Activated CD8-positive, alpha-beta memory T cell treated with anti-CD3 and anti-CD28 coated beads, Interleukin-2, amount 50 U/mL, for 1 hour (primary cell): ENCODE data around the gene WWOX.

Experiments
- DNase-seq: peaks from one replicate; pipeline ENCODE4 v3.0.0-alpha.2; 2020; ENCODE audit errors: extremely low read depth

Gene WWOX

GRCh38 chr16:78297066-78297666 lies 197.7 kb downstream of the WWOX start:
- no peak for DNase-seq

- DNase-seq = no peak
Observed at GRCh38 chr16:78298986-78299385, 199.5 kb downstream of the WWOX start.

GRCh38 chr16:78300469-78300868 lies 201.0 kb downstream of the WWOX start:
- no peak for DNase-seq

- DNase-seq = no peak
Observed at GRCh38 chr16:78303946-78304345, 204.5 kb downstream of the WWOX start.

GRCh38 chr16:78306361-78306760 lies 206.9 kb downstream of the WWOX start:
- no peak for DNase-seq

GRCh38 chr16:78307824-78308528 lies 208.5 kb downstream of the WWOX start:
- DNase-seq = no peak

GRCh38 chr16:78309763-78310162 lies 210.3 kb downstream of the WWOX start:
- DNase-seq = no peak

- DNase-seq = no peak
Observed at GRCh38 chr16:78310196-78310595, 210.7 kb downstream of the WWOX start.

- DNase-seq = no peak
Observed at GRCh38 chr16:78310990-78311561, 211.6 kb downstream of the WWOX start.

- no peak for DNase-seq
Observed at GRCh38 chr16:78311831-78312230, 212.4 kb downstream of the WWOX start.

GRCh38 chr16:78317564-78318240 lies 218.2 kb downstream of the WWOX start:
- no peak for DNase-seq

- DNase-seq = no peak
Observed at GRCh38 chr16:78321620-78322360, 222.3 kb downstream of the WWOX start.

- DNase-seq = no peak
Observed at GRCh38 chr16:78323315-78323714, 223.9 kb downstream of the WWOX start.

- no peak for DNase-seq
Observed at GRCh38 chr16:78324649-78325285, 225.3 kb downstream of the WWOX start.

GRCh38 chr16:78325468-78326352 lies 226.3 kb downstream of the WWOX start:
- DNase-seq = no peak

GRCh38 chr16:78326731-78327130 lies 227.3 kb downstream of the WWOX start:
- no peak for DNase-seq

GRCh38 chr16:78331731-78332130 lies 232.3 kb downstream of the WWOX start:
- no peak for DNase-seq

GRCh38 chr16:78333808-78334207 lies 234.4 kb downstream of the WWOX start:
- DNase-seq = no peak

GRCh38 chr16:78340590-78340989 lies 241.1 kb downstream of the WWOX start:
- DNase-seq = no peak

- DNase-seq = no peak
Observed at GRCh38 chr16:78348068-78348467, 248.6 kb downstream of the WWOX start.

- no peak for DNase-seq
Observed at GRCh38 chr16:78348886-78349285, 249.4 kb downstream of the WWOX start.
